ENCODE data around the gene DNAH1.

The DNAH1 gene

GRCh38 chr3:52393959-52394670, 78.0 kb downstream of the DNAH1 start:
- 93% methylated on average over 18 of the region's 18 CpGs for WGBS
- H3K27ac ChIP-seq (ENCODE audit: low read length, poor library complexity, severe bottlenecking), result no peak overlapping the region
- no peak overlapping the region for H2BK15ac ChIP-seq (ENCODE audit: low read depth, poor library complexity, severe bottlenecking)
- H2AK5ac ChIP-seq (ENCODE audit: low read length, severe bottlenecking), result no peak overlapping the region
- no peaks in the 10 kb centered on the region for H3K4me1 ChIP-seq (ENCODE audit: control insufficient read depth, insufficient read depth, low read depth, low read length)
- H3K4ac ChIP-seq (ENCODE audit: low read depth in 1 of 2, low read length in 2 of 2), result no peak overlapping the region
- no peak overlapping the region for H3K4me3 ChIP-seq (ENCODE audit: insufficient read depth in 1 of 2, low read depth in 1 of 2, low read length in 2 of 2)
- H3K9me3 ChIP-seq (ENCODE audit: control insufficient read depth, low read length), result no peaks in the 10 kb centered on the region
- no peak overlapping the region for H2BK5ac ChIP-seq (ENCODE audit: low read depth, low read length, poor library complexity, severe bottlenecking)
- no peak for DNase-seq
- H3K23ac ChIP-seq (ENCODE audit: low read length in 2 of 2), result no peak overlapping the region
- no peak overlapping the region for H2AFZ ChIP-seq (ENCODE audit: low read depth, low read length)
- H2BK12ac ChIP-seq (ENCODE audit: low read length in 2 of 2), result no peak overlapping the region
- no peak overlapping the region for H3K9ac ChIP-seq (ENCODE audit: low read length)
- H4K91ac ChIP-seq (ENCODE audit: low read length), result no peak overlapping the region
- peaks cover 0 to 9% of the 10 kb centered on the region in 2 experiments for H3K27me3 ChIP-seq (ENCODE audit: control insufficient read depth in 1 of 2, insufficient read depth in 1 of 2, low read length in 2 of 2)
- no peak overlapping the region for H3K18ac ChIP-seq (ENCODE audit: low read depth in 1 of 2, low read length in 2 of 2)
- H4K8ac ChIP-seq (ENCODE audit: low read length), result no peak overlapping the region
- no peak overlapping the region for H3K14ac ChIP-seq (ENCODE audit: low read length in 2 of 2)
- no peaks in the 10 kb centered on the region for H3K79me1 ChIP-seq (replicated peaks; ENCODE audit: low read length, poor library complexity, severe bottlenecking)
- H3K4me2 ChIP-seq (ENCODE audit: low read length, poor library complexity, severe bottlenecking), result no peak overlapping the region
- peaks cover under 1 to 37% of the 10 kb centered on the region in 2 experiments for H3K36me3 ChIP-seq (ENCODE audit: control insufficient read depth in 1 of 2, insufficient read depth in 2 of 2, low read depth in 1 of 2, low read length in 2 of 2)
- no peak overlapping the region for H2BK120ac ChIP-seq (ENCODE audit: low read depth, low read length)

- Histone ChIP-seq H3K9me3 (ENCODE audit: control insufficient read depth, low read length) (no peaks in the 10 kb centered on the region), H3K36me3 (ENCODE audit: control insufficient read depth in 1 of 2, insufficient read depth in 2 of 2, low read depth in 1 of 2, low read length in 2 of 2) (peaks cover 9 to 43% of the 10 kb centered on the region in 2 experiments), H3K4me1 (ENCODE audit: control insufficient read depth, insufficient read depth, low read depth, low read length) (no peaks in the 10 kb centered on the region), H3K18ac (ENCODE audit: low read depth in 1 of 2, low read length in 2 of 2) (no peak overlapping the region), H2AFZ (ENCODE audit: low read depth, low read length) (no peak overlapping the region), H3K4ac (ENCODE audit: low read depth in 1 of 2, low read length in 2 of 2) (no peak overlapping the region), H2BK12ac (ENCODE audit: low read length in 2 of 2) (no peak overlapping the region), H3K79me1 (replicated peaks; ENCODE audit: low read length, poor library complexity, severe bottlenecking) (no peaks in the 10 kb centered on the region), H3K27me3 (ENCODE audit: control insufficient read depth in 1 of 2, insufficient read depth in 1 of 2, low read length in 2 of 2) (peaks cover 0 to 9% of the 10 kb centered on the region in 2 experiments), H3K9ac (ENCODE audit: low read length) (no peak overlapping the region), H3K4me2 (ENCODE audit: low read length, poor library complexity, severe bottlenecking) (no peak overlapping the region), H4K91ac (ENCODE audit: low read length) (no peak overlapping the region), H3K14ac (ENCODE audit: low read length in 2 of 2) (no peak overlapping the region), H3K23ac (ENCODE audit: low read length in 2 of 2) (no peak overlapping the region), H2BK120ac (ENCODE audit: low read depth, low read length) (no peak overlapping the region), H3K27ac (ENCODE audit: low read length, poor library complexity, severe bottlenecking) (no peak overlapping the region), H2BK5ac (ENCODE audit: low read depth, low read length, poor library complexity, severe bottlenecking) (no peak overlapping the region), H3K4me3 (ENCODE audit: insufficient read depth in 1 of 2, low read depth in 1 of 2, low read length in 2 of 2) (no peak overlapping the region), H4K8ac (ENCODE audit: low read length) (no peak overlapping the region), H2AK5ac (ENCODE audit: low read length, severe bottlenecking) (no peak overlapping the region), H2BK15ac (ENCODE audit: low read depth, poor library complexity, severe bottlenecking) (no peak overlapping the region)
- WGBS, result 88% methylated on average over 10 of the region's 10 CpGs
- DNase-seq, result no peak
Observed at GRCh38 chr3:52394751-52395502, 78.8 kb downstream of the DNAH1 start.

- H3K27me3 ChIP-seq (ENCODE audit: control insufficient read depth in 1 of 2, insufficient read depth in 1 of 2, low read length in 2 of 2), result peaks cover 0 to 9% of the 10 kb centered on the region in 2 experiments
- H4K8ac ChIP-seq (ENCODE audit: low read length), result no peak overlapping the region
- no peak overlapping the region for H3K18ac ChIP-seq (ENCODE audit: low read depth in 1 of 2, low read length in 2 of 2)
- no peak overlapping the region for H2BK15ac ChIP-seq (ENCODE audit: low read depth, poor library complexity, severe bottlenecking)
- H2AK5ac ChIP-seq (ENCODE audit: low read length, severe bottlenecking), result no peak overlapping the region
- no peak overlapping the region for H3K27ac ChIP-seq (ENCODE audit: low read length, poor library complexity, severe bottlenecking)
- no peaks in the 10 kb centered on the region for H3K79me1 ChIP-seq (replicated peaks; ENCODE audit: low read length, poor library complexity, severe bottlenecking)
- 86% methylated on average over 8 of the region's 8 CpGs for WGBS
- peaks cover 15 to 49% of the 10 kb centered on the region in 2 experiments for H3K36me3 ChIP-seq (ENCODE audit: control insufficient read depth in 1 of 2, insufficient read depth in 2 of 2, low read depth in 1 of 2, low read length in 2 of 2)
- no peak overlapping the region for H3K9ac ChIP-seq (ENCODE audit: low read length)
- no peak overlapping the region for H3K14ac ChIP-seq (ENCODE audit: low read length in 2 of 2)
- no peak overlapping the region for H2BK12ac ChIP-seq (ENCODE audit: low read length in 2 of 2)
- no peak overlapping the region for H3K4me3 ChIP-seq (ENCODE audit: insufficient read depth in 1 of 2, low read depth in 1 of 2, low read length in 2 of 2)
- no peak overlapping the region for H2AFZ ChIP-seq (ENCODE audit: low read depth, low read length)
- no peak overlapping the region for H4K91ac ChIP-seq (ENCODE audit: low read length)
- H3K4ac ChIP-seq (ENCODE audit: low read depth in 1 of 2, low read length in 2 of 2), result no peak overlapping the region
- no peak overlapping the region for H2BK5ac ChIP-seq (ENCODE audit: low read depth, low read length, poor library complexity, severe bottlenecking)
- no peak overlapping the region for H3K23ac ChIP-seq (ENCODE audit: low read length in 2 of 2)
- no peak overlapping the region for H2BK120ac ChIP-seq (ENCODE audit: low read depth, low read length)
- no peaks in the 10 kb centered on the region for H3K9me3 ChIP-seq (ENCODE audit: control insufficient read depth, low read length)
- peaks cover 2% of the 10 kb centered on the region for H3K4me1 ChIP-seq (ENCODE audit: control insufficient read depth, insufficient read depth, low read depth, low read length)
- H3K4me2 ChIP-seq (ENCODE audit: low read length, poor library complexity, severe bottlenecking), result no peak overlapping the region
- DNase-seq, result no peak
Observed at GRCh38 chr3:52395503-52395865, 79.4 kb downstream of the DNAH1 start.

Data from mesenchymal stem cell (in vitro differentiated cells and primary cell).